DND-41 (cell line): Measurements from ENCODE around the gene ZSWIM4.

Experiments
- ATAC-seq: fragments of 200-7000 bp; cut with Tn5 transposase; 3 replicates; pipeline ENCODE4 v1.9.1; 2021; ENCODE audit warnings: low read depth; ENCODE audit not compliant: insufficient read depth
- DNase-seq: peaks from one replicate; pipeline ENCODE4 v3.0.0-alpha.2; 2020
- H2AFZ ChIP-seq: 2 replicates; pipeline ENCODE4 v1.6.0; 2012; ENCODE audit warnings: low read depth, low read length
- H3K27ac ChIP-seq: 2 replicates; pipeline ENCODE4 v1.5.1; 2012; ENCODE audit warnings: low read length, inconsistent platforms
- H3K27me3 ChIP-seq: fragments of 200-600 bp; sonication (generic); 2 replicates; pipeline ENCODE4 v1.6.0; 2012; ENCODE audit warnings: low read length, mild to moderate bottlenecking, inconsistent platforms; ENCODE audit not compliant: insufficient read depth, poor library complexity
- H3K36me3 ChIP-seq: 2 replicates; pipeline ENCODE4 v1.5.1; 2012; ENCODE audit warnings: low read length, inconsistent platforms; ENCODE audit not compliant: insufficient read depth
- H3K4me1 ChIP-seq: 2 replicates; pipeline ENCODE4 v1.5.1; 2012; ENCODE audit warnings: mild to moderate bottlenecking, low read length; ENCODE audit not compliant: insufficient read depth
- H3K4me2 ChIP-seq: 2 replicates; pipeline ENCODE4 v1.6.0; 2012; ENCODE audit warnings: mild to moderate bottlenecking, moderate library complexity, low read length, inconsistent platforms; ENCODE audit not compliant: insufficient read depth
- H3K4me3 ChIP-seq, 2 experiments: fragments of 200-600 bp in 1 of 2; shearing (Covaris generic) in 1 of 2; 2 replicates each; pipeline ENCODE4 v1.5.1; 2012 to 2016; ENCODE audit warnings: inconsistent platforms in 2 of 2, low read length in 2 of 2, mild to moderate bottlenecking in 2 of 2, low read depth in 1 of 2, moderate library complexity in 1 of 2
- H3K79me2 ChIP-seq: 2 replicates; pipeline ENCODE4 v1.6.0; 2012; ENCODE audit warnings: low read length, inconsistent platforms; ENCODE audit not compliant: insufficient read depth
- H3K9ac ChIP-seq: 2 replicates; pipeline ENCODE4 v1.6.0; 2012; ENCODE audit warnings: low read depth, mild to moderate bottlenecking, inconsistent platforms, low read length, moderate library complexity
- H3K9me3 ChIP-seq: 2 replicates; pipeline ENCODE4 v1.5.1; 2012; ENCODE audit warnings: low read length, moderate library complexity, mild to moderate bottlenecking, inconsistent platforms; ENCODE audit not compliant: insufficient read depth, severe bottlenecking
- H4K20me1 ChIP-seq: 2 replicates; pipeline ENCODE4 v1.6.0; 2012; ENCODE audit warnings: low read length; ENCODE audit not compliant: insufficient read depth
- EZH2 ChIP-seq: IDR thresholded peaks from 3 replicates; pipeline ENCODE4 v1.6.1; 2012; ENCODE audit warnings: borderline replicate concordance, low read depth, mild to moderate bottlenecking, moderate library complexity, low read length, inconsistent platforms; ENCODE audit not compliant: severe bottlenecking
- TF ChIP-seq, protein P1 (sequence below): IDR thresholded peaks from 2 replicates; pipeline ENCODE4 v1.5.1; 2012; ENCODE audit warnings: borderline replicate concordance, low read length, moderate library complexity, mild to moderate bottlenecking; ENCODE audit not compliant: poor library complexity, severe bottlenecking; ENCODE audit errors: extremely low read depth

Gene ZSWIM4

DNA sequence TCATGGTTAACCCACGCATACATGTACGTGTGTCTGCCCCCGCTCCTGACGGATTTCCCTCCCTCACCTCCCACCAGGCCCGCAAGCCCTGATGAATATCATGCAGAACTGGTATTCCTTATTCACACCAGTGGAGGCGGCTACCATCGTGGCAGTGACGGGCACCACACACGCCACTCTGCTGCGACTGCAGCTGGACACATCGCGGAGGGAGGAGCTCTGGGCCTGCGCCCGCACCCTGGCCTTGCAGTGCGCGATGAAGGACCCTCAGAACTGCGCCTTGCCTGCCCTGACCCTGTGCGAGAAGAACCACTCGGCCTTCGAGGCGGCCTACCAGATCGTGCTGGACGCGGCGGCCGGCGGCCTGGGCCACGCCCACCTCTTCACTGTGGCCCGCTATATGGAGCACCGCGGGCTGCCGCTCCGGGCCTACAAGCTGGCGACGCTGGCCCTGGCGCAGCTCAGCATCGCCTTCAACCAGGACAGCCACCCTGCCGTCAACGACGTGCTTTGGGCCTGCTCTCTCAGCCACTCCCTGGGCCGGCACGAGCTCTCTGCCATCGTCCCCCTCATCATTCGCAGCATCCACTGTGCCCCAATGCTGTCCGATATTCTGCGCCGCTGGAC lies 35.0 kb downstream of the ZSWIM4 start:
- no peak overlapping the region for H3K4me2 ChIP-seq
- H3K27me3 ChIP-seq, result no peaks in the 10 kb centered on the region
- H3K9me3 ChIP-seq, result no peaks in the 10 kb centered on the region
- no peak overlapping the region for H2AFZ ChIP-seq
- no peaks in the 10 kb centered on the region for H4K20me1 ChIP-seq
- H3K9ac ChIP-seq, result no peak overlapping the region
- no peak for TF ChIP-seq EZH2
- TF ChIP-seq, protein P1, sequence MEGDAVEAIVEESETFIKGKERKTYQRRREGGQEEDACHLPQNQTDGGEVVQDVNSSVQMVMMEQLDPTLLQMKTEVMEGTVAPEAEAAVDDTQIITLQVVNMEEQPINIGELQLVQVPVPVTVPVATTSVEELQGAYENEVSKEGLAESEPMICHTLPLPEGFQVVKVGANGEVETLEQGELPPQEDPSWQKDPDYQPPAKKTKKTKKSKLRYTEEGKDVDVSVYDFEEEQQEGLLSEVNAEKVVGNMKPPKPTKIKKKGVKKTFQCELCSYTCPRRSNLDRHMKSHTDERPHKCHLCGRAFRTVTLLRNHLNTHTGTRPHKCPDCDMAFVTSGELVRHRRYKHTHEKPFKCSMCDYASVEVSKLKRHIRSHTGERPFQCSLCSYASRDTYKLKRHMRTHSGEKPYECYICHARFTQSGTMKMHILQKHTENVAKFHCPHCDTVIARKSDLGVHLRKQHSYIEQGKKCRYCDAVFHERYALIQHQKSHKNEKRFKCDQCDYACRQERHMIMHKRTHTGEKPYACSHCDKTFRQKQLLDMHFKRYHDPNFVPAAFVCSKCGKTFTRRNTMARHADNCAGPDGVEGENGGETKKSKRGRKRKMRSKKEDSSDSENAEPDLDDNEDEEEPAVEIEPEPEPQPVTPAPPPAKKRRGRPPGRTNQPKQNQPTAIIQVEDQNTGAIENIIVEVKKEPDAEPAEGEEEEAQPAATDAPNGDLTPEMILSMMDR, result no peak
- no peak overlapping the region for H3K27ac ChIP-seq
- H3K4me3 ChIP-seq, result no peak overlapping the region
- H3K79me2 ChIP-seq, result no peaks in the 10 kb centered on the region
- peaks cover 18% of the 10 kb centered on the region for H3K36me3 ChIP-seq
- ATAC-seq (no peak), DNase-seq (no peak)
- peaks cover 15% of the 10 kb centered on the region for H3K4me1 ChIP-seq

DNA sequence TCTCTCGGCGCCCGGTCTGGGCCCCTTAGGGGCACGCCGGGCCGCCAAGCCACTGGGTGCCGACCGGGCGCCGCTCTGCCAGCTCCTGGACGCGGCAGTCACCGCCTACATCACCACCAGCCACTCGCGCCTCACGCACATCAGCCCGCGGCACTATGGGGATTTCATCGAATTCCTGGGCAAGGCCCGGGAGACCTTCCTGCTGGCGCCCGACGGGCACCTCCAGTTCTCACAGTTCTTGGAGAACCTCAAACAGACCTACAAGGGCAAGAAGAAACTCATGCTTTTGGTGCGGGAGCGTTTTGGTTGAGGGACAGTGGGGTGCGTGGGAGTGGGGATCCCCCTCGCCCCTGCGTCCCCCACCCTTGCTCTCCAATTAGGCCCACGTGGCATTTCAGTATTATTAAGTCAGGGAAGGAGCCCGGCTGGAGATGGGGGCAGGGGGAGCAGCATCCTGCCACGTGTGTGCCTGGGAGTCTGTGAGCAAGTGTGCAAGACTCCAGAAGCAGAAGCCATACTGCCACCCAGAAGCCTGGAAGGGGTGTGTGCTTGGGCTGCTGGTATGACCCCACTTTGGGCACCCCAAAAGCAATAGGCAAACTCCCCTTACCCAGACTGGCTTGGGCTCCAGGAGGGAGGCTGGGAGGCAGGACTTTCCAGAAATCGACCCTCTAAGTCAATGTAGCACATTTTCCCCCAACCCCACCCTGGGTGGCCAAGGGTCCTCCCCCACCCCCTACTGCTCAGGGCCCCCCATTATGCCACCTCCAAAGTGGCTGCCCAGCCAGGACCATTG lies 35.7 kb downstream of the ZSWIM4 start:
- Histone ChIP-seq H3K4me3 (no peak overlapping the region), H3K27me3 (no peaks in the 10 kb centered on the region), H3K4me2 (no peak overlapping the region), H4K20me1 (no peaks in the 10 kb centered on the region), H3K4me1 (peaks cover 15% of the 10 kb centered on the region), H2AFZ (no peak overlapping the region), H3K27ac (no peak overlapping the region), H3K36me3 (peaks cover 13% of the 10 kb centered on the region), H3K79me2 (no peaks in the 10 kb centered on the region), H3K9me3 (no peaks in the 10 kb centered on the region), H3K9ac (no peak overlapping the region)
- ATAC-seq (no peak), DNase-seq (no peak)
- TF ChIP-seq, protein P1, result no peak
- TF ChIP-seq EZH2, result no peak

DNA sequence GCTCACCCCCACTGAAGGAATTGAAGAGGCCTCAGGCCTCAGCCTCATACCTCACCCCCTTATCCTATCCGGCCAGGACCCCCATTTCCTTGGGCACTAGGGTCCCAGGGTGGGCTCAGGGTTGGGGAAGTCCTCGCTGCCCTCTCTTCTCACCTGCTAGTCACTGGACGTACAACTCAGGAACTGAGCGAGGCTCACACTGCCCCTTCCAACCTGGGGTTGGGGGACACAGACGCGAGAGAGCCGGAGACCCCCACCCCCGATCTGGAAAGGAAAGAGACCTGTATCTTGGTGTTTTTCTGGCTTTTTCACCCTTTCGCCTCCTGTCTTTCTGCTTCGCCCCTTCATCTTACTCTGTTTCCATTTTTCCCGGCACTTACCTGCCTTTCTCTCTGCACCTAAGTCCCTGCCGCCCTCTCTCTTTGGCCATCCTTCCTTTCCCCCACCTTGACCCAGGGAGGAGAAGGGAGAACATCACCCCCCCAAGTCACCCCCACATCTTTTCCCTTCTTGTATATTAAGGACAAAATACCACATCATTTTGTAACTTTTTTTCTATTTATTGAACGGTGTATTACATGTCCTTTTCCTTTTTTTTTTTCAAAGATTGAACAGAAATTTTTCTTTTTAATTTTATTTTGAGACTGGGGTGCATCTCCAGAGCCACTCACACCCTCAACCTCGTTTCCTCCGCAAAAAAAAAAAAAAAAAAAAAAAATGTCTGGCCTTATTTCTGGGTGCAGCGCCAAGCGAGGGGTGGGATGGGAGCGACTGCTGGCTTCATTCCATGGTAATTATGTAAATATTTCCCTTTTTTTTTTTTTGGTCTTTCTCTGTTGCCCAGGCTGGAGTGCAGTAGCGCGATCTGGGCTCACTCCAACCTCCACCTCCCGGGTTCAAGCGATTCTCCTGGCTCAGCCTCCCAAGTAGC lies 36.6 kb downstream of the ZSWIM4 start:
- H3K9ac ChIP-seq, result no peak overlapping the region
- TF ChIP-seq, protein P1, result no peak
- TF ChIP-seq EZH2, result no peak
- H3K36me3 ChIP-seq, result peaks cover 13% of the 10 kb centered on the region
- ATAC-seq (no peak), DNase-seq (no peak)
- peaks cover 24% of the 10 kb centered on the region for H3K4me1 ChIP-seq
- no peaks in the 10 kb centered on the region for H4K20me1 ChIP-seq
- H3K4me2 ChIP-seq, result no peak overlapping the region
- H3K4me3 ChIP-seq, result no peak overlapping the region
- no peaks in the 10 kb centered on the region for H3K79me2 ChIP-seq
- H3K9me3 ChIP-seq, result no peaks in the 10 kb centered on the region
- H3K27me3 ChIP-seq, result no peaks in the 10 kb centered on the region
- H2AFZ ChIP-seq, result no peak overlapping the region
- no peak overlapping the region for H3K27ac ChIP-seq
